ENCODE data around the gene ECPAS.

DNA sequence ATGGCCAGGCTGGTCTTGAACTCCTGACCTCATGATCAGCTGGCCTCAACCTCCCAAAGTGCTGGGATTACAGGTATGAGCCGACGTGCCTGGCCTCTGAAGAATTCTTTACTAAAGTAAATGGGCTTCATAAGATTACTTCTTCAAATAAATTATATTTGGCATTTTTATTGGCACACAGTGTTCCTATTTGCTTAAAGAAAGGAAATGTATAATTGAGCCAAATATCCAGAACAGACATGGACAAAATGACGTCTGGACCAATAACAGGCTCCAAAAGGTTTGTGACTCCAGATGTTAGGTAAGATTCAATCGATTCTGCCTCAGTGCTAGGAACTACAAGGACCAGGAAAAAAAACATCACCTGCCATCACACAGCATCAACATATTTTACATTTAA, 40.7 kb downstream of the ECPAS start:
- TF ChIP-seq, protein P1, sequence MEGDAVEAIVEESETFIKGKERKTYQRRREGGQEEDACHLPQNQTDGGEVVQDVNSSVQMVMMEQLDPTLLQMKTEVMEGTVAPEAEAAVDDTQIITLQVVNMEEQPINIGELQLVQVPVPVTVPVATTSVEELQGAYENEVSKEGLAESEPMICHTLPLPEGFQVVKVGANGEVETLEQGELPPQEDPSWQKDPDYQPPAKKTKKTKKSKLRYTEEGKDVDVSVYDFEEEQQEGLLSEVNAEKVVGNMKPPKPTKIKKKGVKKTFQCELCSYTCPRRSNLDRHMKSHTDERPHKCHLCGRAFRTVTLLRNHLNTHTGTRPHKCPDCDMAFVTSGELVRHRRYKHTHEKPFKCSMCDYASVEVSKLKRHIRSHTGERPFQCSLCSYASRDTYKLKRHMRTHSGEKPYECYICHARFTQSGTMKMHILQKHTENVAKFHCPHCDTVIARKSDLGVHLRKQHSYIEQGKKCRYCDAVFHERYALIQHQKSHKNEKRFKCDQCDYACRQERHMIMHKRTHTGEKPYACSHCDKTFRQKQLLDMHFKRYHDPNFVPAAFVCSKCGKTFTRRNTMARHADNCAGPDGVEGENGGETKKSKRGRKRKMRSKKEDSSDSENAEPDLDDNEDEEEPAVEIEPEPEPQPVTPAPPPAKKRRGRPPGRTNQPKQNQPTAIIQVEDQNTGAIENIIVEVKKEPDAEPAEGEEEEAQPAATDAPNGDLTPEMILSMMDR (IDR thresholded peaks at IDR 0.05): no peak
- TF ChIP-seq POLR2A (IDR thresholded peaks at IDR 0.05): no peak
